Right ventricle myocardium inferior (tissue), 1 donor: ENCODE results near the gene PRLH. TPM values are rescaled to one million over a fixed set of nuclear protein-coding genes. Genes with fewer than 3 reads are reported as not detected.
"Not testable (repeated sequence)": the region's sequence is repeated elsewhere in the genome, so short reads cannot be mapped to it uniquely, and the experiment has no call there.

Source experiments
- ATAC-seq: fragments of 200-7000 bp; cut with Tn5 transposase; one replicate; pipeline ENCODE4 v1.9.1; 2020; ENCODE audit warnings: mild to moderate bottlenecking, moderate library complexity
- DNase-seq: peaks from one replicate; pipeline ENCODE4 v3.0.0; 2021; ENCODE audit errors: missing footprints
- intact Hi-C: fragments of 100-400 bp; cut with DNase I; formaldehyde crosslinking; loops from one replicate; pipeline ENCODE4 v1.11.0; 2022
- total RNA-seq: library from RNA; stranded (reverse); fragmentation: NEBNext Ultra II Directional; extraction: Animal tissue kit (Norgen Biotek cat#: 25700); gene quantifications from one replicate; pipeline ENCODE4 v1.2.1, GENCODE V29; 2021
- donor health status: DM: no; HTN: yes; CAD: no; lungs with severe emphysema.

PRLH gene
- total RNA-seq, 1 donor from 2014 or later = not detected

DNA sequence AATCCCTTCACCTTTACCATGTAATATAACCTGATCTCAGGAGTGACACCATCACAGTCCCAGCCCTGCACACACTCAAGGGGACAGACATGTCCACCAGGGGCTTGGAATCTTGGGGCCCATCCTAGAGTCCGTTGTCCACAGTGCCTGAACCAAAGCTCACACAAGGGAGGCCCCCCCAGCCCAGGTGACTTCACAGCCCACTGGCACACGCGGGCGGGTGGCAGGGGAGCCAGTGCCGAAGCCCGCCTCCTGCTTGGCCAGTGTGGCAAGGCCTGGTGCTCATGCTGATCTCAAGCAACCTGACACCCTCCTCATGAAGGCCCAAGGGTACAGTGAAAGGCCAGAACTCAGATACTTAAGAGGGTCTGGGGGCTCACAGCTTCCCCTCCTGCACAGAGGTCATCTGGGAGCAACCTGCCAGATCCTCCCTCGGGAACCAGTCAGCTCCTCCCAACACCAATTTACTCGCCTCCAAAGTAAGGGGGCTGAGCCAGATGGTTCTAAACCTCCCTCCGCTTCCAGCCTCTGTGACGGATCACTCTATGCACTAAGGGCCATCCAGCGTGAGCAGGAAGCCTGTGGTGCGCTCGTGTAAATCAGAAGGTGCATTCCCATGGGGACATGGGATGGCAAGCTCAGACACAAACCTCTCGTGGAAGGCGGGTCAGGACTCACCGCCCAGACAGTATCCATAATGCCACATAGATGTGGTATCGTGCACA lies 27.4 kb downstream of the PRLH start:
- intact Hi-C loops = no loop called here
- no peak for DNase-seq
- no peak for ATAC-seq

DNA sequence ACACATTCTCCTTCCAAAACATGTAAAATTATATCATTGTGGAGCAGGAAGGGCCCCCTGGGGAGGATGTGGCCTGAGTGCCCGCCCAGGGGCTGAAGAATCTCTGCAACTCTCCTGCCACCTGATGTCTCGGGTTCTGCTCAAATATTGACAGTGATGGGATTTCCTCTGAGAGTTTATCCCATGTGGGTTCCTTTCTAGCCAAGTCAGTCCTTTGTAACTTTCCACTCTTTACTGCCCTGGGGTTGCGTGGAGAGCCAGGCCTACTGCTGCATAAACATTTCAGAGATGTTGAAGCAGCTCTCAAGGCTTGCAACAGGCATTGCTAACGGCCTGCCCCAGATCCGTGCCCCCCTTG lies 28.1 kb downstream of the PRLH start:
- ATAC-seq (no peak), DNase-seq (no peak)
- intact Hi-C loops = no loop called here

DNA sequence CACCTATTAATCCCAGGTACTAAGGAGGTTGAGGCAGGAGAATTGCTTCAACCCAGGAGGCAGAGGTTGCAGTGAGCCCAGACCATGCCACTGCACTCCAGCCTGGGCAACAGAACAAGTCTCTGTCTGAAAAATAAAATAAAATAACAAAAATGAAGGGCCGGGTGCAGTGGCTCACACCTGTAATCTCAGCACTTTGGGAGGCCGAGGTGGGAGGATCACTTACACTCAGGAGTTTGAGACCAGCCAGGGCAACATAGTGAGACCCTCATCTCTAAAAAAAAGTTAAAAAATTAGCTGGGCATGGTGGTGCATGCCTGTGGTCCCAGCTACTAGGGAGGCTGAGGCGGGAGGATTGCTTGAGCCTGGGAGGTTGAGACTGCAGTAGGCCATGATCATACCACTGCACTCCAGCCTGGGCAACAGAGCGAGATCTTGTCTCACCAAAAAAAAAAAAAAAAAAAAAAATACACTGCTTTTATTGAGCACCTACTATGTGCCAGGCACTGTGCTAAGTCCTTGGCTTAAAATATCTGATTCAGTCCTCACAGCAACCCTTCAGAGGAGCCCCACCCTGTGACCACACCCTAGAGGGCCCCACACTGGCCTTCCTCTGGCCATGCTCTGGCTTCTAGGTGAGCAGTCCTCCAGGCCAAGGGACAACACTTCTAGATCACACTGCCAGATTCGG lies 29.6 kb downstream of the PRLH start:
- ATAC-seq, intact Hi-C loops, DNase-seq: not testable (repeated sequence)

DNA sequence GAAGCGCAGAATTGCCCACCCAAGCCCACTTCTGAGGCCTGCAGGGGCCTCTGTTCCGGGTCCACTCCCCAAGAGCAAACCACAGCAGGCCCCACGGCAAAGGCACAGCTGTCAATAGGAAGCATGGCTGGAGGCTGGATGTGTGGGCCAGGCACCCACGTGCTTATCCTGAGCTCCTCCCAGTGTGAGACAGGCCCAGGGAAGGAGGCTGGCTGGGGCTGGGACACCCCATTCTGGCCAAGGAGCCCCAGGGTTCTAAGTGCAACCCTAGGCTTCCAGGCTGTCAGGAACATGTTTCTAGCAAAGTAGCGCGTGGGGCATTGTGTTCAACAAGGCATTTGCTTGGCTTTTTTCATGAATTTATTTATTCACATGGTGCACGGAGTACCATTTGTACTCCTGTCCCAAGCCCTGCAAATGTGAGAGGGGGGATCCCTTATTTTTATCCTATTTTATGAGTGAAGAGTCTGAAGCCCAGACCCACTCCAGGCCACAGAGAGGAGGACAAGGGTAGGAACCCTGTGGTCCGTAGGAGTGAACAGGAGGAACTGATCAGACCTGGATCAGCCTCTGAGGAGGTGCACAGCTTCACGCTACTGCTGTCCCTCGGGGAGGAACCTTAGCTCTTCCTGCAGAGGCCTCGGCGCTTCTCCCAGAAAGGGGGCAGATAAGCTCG lies 30.3 kb downstream of the PRLH start:
- intact Hi-C loops = no loop called here
- DNase-seq = no peak
- no peak for ATAC-seq

DNA sequence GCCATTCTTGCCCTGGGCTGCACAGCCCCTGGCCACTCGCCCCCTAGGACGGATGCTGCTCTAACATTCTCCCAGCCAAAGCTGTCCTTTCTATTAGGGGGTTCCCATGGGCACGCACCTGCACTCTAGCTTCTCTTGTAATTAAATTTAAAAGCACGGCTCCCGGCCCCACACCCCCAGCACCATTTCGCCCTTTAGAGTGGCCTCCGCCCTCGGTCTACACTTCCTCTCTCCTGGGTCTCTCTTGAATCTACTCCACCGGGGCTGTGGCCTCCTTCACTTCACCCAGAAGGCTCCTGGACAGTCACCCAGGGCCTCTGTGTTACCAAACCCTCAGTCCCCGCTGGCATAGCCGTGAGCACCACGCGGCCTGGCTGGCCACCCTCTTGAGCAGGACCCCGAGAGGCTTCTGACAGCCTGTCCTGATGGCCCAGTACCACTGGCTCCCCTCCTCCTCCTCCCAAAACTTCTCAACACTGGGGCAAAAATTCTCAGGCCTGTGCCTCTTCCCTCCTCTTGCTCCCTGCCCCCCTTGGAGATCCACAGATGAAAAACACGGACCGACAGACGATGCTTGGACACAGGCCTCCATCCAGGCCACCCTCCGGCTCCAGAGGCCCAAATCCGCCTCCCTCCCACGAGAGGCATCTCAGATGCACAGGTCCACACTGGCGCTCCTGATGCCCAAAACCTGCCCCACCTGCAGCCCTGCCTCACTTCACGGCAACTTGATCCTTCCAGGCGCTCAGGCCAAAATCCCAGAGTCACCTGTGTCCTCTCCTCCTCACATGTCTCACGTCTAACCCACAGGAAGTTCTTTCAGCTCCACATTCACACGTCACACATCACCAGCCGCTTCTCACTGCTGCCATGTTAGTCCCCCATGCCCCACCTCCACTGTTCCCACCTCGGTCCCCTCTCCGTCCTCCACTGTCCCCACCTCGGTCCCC lies 31.1 kb downstream of the PRLH start:
- no peak for DNase-seq
- ATAC-seq = no peak
- intact Hi-C loops = no loop called here

DNA sequence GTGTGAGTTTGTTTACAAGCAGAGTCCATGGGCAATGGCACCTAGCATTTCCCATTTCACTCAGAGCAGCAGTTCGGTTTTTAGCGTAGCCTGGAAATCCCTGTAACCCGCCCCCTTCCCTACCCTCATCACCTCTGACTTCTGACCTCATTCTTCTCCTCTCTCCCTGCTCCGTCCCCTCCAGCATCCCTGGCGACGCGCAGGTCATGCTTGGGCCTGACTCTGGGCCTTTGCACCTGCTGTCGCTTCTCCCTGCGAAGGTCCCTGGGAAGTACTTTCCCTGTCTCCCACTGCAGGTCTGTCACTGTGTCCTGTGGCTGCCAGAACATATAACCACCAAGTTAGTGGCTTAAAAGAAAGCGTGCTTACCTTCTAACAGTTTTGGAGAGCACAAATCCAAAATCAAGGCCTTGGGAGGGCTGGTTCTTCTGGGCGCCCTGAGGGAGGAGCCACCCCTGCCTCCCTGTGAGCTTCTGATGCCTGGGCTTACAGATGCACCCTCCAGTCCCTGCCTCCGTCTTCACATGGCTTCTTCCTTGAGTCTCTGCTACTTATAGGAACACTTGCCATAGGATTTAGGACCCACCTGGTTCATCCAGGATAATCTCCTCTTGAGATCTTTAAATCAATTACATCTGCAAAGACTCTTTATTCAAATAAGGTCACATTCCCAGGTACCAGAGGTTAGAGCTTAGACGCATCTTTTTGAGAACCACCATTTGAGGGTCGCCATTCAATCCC lies 32.3 kb downstream of the PRLH start:
- DNase-seq (no peak), ATAC-seq (no peak)
- intact Hi-C loops = no loop called here

DNA sequence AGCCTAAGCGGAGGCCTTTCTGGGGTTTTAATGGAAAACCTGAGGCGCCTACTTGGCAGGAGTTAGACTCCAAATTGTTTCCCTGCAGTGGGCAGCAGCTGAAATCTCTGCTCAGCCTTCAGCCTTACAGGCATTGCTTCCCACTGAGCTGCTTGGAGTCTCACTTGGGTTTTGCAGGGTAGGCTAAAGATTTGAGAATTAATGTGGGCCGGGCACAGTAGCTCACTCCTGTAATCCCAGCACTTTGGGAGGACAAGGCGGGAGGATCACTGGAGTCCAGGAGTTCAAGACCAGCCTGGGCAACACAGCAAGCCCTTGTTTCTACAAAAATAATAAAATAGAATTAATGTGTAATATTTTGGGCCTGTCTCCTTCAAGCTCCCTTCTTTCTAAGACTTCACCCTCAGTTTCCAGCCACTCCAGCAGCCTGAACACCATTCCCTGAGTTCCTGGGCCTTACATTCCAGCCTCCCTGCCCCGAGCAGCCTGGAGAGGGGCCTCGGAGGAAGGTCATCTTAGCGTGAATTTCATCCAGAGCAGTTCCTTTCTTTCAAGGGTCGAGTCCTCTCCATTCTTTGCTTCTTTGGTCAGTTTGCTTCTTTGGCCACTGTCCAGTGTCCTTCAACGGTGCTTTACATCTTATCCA lies 33.2 kb downstream of the PRLH start:
- intact Hi-C loops = no loop called here
- ATAC-seq (no peak), DNase-seq (no peak)

DNA sequence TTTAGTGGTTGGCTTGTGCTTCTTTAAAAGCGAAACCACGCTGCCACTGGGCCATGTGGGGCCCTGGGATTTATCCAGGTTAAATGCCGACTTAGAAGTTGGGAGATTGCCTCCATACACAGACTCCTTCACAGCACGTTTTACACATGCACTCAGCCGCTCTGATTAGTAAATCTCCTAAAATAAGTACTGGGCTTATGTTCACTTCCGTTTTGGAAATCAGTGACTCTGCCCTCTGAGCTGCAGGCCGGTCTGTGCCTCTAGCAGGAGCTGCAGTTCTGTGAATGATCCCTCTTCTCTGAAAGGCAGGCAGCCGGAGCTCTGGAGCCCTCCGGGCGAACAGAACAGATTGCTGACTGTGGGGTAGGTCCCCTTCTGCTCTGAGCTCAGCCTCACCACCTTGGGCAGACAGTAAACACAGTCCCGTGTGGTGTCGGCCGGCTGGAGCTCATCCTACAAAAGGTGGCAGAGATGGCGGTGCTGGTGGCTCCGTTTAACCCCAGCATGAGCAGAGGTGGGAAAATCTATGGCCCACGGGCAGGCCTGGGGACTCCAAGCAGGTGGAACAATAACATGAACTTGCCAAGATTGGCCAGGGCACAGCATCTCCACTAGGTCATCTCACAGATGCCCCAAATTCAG lies 34.0 kb downstream of the PRLH start:
- intact Hi-C loops = no loop called here
- ATAC-seq (peak; percentile 84), DNase-seq (no peak)

DNA sequence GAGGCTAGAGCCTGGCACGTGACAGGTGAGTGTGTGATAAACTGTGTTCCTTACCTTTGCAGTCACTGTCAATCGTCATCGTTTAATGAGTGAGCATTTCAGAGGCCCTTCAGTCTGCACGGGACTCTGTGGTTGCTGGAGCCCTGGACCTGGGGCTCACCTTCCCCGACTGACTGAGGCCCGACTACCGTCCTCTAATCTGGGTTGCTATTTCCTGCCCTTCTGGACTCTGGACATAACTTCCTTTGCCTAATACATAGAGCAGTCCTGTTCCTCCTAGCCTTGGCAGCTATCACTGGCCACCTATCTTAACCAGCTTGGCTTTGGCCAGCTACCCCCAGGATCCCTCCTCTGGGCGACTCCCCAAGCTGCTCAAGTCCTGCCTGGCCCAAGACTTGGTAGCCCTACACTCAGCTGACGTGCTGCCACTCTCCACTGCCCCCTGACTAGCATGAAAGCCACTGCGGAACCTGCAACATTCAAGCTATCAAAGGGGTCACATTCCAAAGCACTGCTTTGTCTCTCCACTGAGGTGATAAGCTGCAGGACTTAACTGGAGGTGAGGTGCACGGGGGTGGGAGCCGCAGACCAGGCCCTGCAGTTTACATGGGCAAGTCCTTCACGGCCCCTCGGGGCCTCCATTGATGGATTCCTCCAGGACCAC lies 35.2 kb downstream of the PRLH start:
- DNase-seq (no peak), ATAC-seq (no peak)
- intact Hi-C loops = no loop called here

DNA sequence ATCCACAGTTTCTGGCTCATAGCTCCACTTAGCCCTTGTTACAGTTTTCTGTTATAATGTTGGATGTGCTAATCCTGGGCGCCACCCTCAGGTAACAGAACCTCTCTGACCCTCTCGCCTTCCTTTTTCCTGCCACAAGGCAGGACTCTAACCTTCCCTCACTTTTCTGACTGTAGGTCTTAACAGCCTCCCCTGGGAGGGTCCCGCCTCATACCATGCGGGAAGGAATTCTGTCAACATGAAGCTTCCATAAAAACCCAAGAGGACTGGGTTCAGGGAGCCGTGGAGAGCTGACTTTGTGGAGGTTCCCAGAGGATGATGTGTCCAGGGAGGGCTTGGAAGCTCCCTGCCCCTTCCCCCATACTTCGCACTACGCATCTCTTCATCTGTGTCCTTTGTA lies 36.0 kb downstream of the PRLH start:
- intact Hi-C loops = no loop called here
- DNase-seq = no peak

DNA sequence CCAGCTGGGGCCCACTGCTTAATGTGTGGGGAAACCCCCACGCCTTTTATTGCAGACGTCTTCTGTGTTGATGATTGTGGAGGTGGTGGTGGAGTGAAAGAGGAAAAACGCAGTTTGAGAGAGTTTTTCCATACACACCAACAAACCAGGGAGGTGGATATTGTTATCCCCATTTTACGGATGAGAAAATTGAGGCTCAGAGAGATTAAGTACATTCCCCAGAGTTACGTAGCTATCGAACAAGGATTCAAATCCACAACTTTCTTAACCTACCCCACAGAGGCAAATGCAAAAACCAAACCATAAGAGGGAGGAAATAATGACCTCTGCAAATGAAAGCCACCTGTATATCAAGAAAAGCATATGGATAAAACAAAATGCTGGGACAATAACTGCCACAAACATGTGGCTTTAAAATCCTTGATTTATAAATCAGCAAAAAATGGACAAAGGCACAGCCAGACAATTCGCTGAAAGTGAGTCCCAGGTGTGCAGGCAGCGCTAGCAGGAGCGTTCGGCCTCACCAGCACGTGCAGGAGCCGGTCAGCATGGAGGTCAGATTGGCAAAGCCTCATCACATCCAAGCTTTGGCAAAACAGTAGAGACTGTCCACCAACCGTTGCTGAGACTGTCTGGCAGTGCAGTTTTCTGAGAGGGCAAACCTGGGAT lies 36.8 kb downstream of the PRLH start:
- intact Hi-C loops = no loop called here
- DNase-seq (no peak), ATAC-seq (no peak)

More for the DNA sequence above, 36.0 kb downstream of the PRLH start:
- no peak for ATAC-seq

DNA sequence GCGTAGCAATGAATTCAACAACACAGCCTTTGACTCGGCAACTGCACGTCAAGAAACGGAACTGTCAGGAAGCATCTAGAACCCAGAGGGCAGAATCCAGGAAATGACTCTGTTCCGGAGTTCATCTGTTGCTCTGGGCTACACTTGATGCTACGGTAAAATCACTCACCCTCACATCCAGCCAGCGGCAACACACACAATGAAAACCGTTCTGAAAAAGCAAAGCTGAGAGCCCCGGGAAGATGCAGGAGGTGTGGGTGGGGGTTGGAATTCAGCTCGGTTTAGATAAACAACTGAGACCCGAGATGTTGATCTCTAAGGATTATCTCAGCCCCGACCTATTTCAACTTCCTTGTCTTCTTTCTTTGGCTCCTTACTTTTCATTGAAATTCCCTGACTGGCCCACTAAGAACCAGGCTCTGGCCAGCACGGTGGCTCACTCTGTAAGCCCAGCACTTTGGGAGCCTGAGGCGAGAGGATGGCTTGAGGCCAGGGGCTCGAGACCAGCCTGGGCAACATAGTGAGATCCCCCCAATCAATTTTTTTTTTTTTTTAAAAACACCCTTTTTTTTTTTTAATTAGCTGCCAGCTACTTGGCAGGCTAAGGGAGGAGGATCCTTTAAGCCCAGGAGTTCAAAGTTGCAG lies 37.5 kb downstream of the PRLH start:
- intact Hi-C loops = no loop called here
- DNase-seq (no peak), ATAC-seq (no peak)

DNA sequence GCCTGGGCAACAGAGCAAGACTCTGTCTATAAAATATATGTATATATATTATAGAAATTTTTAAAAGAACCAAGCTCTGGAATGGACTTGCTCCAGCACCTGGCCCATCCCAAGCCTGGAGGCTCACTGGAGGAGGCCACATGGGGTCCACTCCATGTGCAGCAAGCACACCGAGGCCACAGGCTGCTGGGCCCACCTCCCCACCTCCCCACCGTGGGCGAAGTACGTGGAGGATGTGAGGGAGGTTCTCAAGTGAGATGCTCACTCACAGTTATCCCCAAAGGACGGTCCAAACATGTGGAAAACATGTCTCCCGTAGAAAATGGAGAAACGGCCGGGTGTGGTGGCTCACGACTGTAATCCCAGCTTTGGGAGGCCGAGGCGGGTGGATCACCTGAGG lies 38.0 kb downstream of the PRLH start:
- DNase-seq (no peak), ATAC-seq (no peak)
- intact Hi-C loops = no loop called here

DNA sequence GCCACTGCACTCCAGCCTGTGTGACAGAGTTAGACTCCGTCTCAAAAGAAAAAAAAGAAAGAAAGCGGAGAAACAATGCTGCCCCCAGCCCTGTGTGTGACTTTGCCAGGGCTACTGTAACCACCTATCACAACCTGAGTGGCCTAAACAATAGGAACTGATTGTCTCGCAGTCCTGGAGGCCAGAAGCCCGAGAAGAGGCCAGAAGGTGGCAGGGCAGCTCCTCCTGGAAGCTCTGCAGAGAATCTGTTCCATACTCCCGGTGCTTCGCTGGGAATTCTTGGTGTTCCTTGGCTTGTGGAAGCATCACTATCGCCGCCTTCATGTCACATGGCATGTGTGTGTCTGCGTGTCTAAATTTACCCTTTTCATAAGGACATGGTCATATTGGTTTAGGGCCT lies 38.6 kb downstream of the PRLH start:
- DNase-seq (no peak), ATAC-seq (no peak)
- intact Hi-C loops = no loop called here

DNA sequence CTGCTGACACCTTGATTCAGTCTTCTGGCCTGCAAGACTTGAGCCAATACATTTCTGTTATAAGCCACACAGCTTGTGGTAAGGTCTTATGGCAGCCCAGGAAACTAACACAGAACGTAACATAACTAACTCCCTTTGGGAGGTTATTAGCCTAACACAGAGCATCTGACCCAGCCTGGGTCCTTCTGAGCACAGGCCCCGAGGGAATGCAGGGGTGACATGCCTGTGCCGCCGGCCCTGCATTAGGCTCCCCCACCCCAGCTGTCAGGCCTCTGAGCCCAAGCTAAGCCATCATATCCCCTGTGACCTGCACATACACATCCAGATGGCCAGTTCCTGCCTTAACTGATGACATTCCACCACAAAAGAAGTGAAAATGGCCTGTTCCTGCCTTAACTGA lies 40.1 kb downstream of the PRLH start:
- intact Hi-C loops, ATAC-seq, DNase-seq: not testable (repeated sequence)
